Thyroid gland (tissue), 4 donors: ENCODE measurements around the gene KRTAP12-2.
"Not testable (repeated sequence)": the region's sequence is repeated elsewhere in the genome, so short reads cannot be mapped to it uniquely, and the experiment has no call there.

Experiments
- POLR2A ChIP-seq, 2 donors: fragments of 450-650 bp; IDR thresholded peaks; one replicate each; pipeline ENCODE4 v1.6.1; 2017; ENCODE audit warnings: antibody characterized with exemption in 2 of 2, mild to moderate bottlenecking in 2 of 2, moderate library complexity in 1 of 2
- TF ChIP-seq, protein P1 (sequence below), 6 experiments: fragments of 200-600 bp in 3 of 6; fragments of 450-650 bp in 3 of 6; sonication (generic) in 3 of 6; IDR thresholded peaks; one replicate each; pipeline ENCODE4 v1.5.1; 2016 to 2019; ENCODE audit warnings: antibody characterized with exemption in 6 of 6, mild to moderate bottlenecking in 2 of 6, inconsistent platforms in 1 of 6, moderate library complexity in 1 of 6

DNA sequence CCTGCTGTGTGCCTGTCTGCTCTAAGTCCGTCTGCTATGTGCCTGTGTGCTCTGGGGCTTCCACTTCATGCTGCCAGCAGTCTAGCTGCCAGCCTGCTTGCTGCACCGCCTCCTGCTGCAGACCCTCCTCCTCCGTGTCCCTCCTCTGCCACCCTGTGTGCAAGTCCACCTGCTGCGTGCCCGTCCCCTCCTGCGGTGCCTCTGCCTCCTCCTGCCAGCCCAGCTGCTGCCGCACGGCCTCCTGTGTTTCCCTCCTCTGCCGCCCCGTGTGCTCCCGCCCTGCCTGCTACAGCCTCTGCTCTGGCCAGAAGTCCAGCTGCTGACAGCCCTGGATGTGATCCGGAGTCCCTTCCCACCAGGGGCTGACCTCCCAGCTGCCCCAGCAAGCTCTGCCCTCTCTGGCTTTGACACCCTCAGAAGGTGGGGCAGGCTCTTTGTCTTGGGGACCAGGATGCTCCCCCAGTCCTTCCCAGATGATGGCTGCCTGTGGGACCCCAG lies 28.8 kb downstream of the KRTAP12-2 start:
- TF ChIP-seq, protein P1, sequence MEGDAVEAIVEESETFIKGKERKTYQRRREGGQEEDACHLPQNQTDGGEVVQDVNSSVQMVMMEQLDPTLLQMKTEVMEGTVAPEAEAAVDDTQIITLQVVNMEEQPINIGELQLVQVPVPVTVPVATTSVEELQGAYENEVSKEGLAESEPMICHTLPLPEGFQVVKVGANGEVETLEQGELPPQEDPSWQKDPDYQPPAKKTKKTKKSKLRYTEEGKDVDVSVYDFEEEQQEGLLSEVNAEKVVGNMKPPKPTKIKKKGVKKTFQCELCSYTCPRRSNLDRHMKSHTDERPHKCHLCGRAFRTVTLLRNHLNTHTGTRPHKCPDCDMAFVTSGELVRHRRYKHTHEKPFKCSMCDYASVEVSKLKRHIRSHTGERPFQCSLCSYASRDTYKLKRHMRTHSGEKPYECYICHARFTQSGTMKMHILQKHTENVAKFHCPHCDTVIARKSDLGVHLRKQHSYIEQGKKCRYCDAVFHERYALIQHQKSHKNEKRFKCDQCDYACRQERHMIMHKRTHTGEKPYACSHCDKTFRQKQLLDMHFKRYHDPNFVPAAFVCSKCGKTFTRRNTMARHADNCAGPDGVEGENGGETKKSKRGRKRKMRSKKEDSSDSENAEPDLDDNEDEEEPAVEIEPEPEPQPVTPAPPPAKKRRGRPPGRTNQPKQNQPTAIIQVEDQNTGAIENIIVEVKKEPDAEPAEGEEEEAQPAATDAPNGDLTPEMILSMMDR (IDR thresholded peaks at IDR 0.05) = not testable (repeated sequence)
- TF ChIP-seq POLR2A (IDR thresholded peaks at IDR 0.05) = not testable (repeated sequence)
